Glutamatergic neuron (in vitro differentiated cells): ENCODE data around the gene LBX1. TPM values are rescaled to one million over a fixed set of nuclear protein-coding genes. Genes with fewer than 3 reads are reported as not detected.
"Not testable (repeated sequence)": the region's sequence is repeated elsewhere in the genome, so short reads cannot be mapped to it uniquely, and the experiment has no call there.

Experiments used
- DNase-seq: peaks from one replicate; pipeline ENCODE4 v3.0.0; 2022
- H3K27ac Mint-ChIP-seq: one replicate; pipeline ENCODE4 v1.8.0; 2020; ENCODE audit warnings: mild to moderate bottlenecking, mixed read lengths, inconsistent platforms; ENCODE audit not compliant: unreplicated experiment
- H3K27me3 Mint-ChIP-seq: one replicate; pipeline ENCODE4 v1.8.0; 2020; ENCODE audit warnings: mild to moderate bottlenecking, moderate library complexity, mixed read lengths, inconsistent platforms; ENCODE audit not compliant: unreplicated experiment
- H3K36me3 Mint-ChIP-seq: one replicate; pipeline ENCODE4 v1.8.0; 2020; ENCODE audit warnings: mild to moderate bottlenecking, mixed read lengths, inconsistent platforms; ENCODE audit not compliant: unreplicated experiment
- H3K4me1 Mint-ChIP-seq: one replicate; pipeline ENCODE4 v1.8.0; 2020; ENCODE audit warnings: mild to moderate bottlenecking, low read depth, mixed read lengths, inconsistent platforms; ENCODE audit not compliant: unreplicated experiment
- H3K4me3 Mint-ChIP-seq: one replicate; pipeline ENCODE4 v1.8.0; 2020; ENCODE audit warnings: mild to moderate bottlenecking, mixed read lengths, inconsistent platforms; ENCODE audit not compliant: unreplicated experiment
- H3K9me3 Mint-ChIP-seq: one replicate; pipeline ENCODE4 v1.8.0; 2020; ENCODE audit warnings: mild to moderate bottlenecking, moderate library complexity, mixed read lengths, inconsistent platforms; ENCODE audit not compliant: unreplicated experiment
- total RNA-seq: library from RNA; stranded (reverse); fragmentation: NEBNext Ultra II Directional; extraction: Animal tissue kit (Norgen Biotek cat#: 25700); gene quantifications from one replicate; pipeline ENCODE4 v1.2.1, GENCODE V29; 2021; ENCODE audit not compliant: unreplicated experiment
- TF ChIP-seq, protein P1 (sequence below): fragments of 200-600 bp; sonication (generic); IDR thresholded peaks from one replicate; pipeline ENCODE4 v1.5.0; 2021; ENCODE audit not compliant: partially characterized antibody, unreplicated experiment

Gene LBX1
- total RNA-seq, 1 donor from 2014 or later, result not detected

- no peak overlapping the region for H3K4me3 Mint-ChIP-seq
- H3K9me3 Mint-ChIP-seq, result peaks cover 5% of the 10 kb centered on the region
- peaks cover 10% of the 10 kb centered on the region for H3K4me1 Mint-ChIP-seq
- peaks cover 29% of the 10 kb centered on the region for H3K27me3 Mint-ChIP-seq
- no peaks in the 10 kb centered on the region for H3K36me3 Mint-ChIP-seq
- peak; percentile 37 for DNase-seq
- H3K27ac Mint-ChIP-seq, result no peak overlapping the region
- TF ChIP-seq, protein P1, sequence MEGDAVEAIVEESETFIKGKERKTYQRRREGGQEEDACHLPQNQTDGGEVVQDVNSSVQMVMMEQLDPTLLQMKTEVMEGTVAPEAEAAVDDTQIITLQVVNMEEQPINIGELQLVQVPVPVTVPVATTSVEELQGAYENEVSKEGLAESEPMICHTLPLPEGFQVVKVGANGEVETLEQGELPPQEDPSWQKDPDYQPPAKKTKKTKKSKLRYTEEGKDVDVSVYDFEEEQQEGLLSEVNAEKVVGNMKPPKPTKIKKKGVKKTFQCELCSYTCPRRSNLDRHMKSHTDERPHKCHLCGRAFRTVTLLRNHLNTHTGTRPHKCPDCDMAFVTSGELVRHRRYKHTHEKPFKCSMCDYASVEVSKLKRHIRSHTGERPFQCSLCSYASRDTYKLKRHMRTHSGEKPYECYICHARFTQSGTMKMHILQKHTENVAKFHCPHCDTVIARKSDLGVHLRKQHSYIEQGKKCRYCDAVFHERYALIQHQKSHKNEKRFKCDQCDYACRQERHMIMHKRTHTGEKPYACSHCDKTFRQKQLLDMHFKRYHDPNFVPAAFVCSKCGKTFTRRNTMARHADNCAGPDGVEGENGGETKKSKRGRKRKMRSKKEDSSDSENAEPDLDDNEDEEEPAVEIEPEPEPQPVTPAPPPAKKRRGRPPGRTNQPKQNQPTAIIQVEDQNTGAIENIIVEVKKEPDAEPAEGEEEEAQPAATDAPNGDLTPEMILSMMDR, result no peak
These were observed 13.7 kb downstream of the LBX1 start for GRCh38 chr10:101215397-101216206.

DNA sequence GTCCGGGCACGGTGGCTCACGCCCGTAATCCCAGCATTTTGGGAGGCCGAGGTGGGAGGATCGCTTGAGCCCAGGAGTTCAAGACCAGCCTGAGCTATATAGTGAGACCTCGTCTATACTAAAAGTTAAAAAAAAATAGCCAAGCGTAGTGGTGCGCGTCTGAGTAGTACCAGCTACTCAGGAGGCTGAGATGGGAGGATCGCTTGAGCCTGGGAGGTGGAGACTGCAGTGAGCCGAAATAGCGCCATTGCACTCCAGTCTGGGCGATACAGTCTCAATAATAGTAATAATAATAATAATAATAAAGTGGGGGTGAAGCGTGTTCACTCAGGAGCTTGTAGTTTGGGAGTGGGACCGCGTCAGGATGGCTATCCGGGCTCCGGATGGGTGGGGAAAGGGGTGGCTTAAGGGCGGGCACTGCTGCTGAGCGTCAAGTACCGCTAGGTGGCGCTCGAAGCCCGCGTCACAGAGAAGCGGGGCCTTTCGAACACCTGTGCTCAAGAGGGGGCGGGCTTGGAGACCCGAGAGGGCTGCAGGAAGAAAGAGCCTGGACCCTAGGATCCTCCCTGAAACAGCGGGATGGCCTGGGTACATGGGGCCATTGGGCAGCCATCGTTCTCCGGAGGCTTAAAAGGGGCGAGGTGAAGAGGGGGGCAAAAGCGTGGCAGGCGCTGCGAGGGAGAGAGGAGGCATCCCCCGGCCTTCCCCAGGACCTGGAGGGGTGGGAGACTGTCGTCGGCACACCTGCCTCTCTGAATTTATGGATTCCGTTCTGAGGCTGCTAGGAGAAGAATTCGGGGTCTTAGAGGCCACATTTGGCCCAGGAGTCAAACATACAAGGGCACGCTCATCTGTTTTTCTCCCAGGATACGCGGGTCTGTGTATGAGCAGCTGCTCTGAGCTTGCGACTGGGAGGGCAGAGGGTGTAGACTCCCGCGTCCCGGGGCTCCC lies 14.5 kb downstream of the LBX1 start:
- no peak overlapping the region for H3K27ac Mint-ChIP-seq
- H3K9me3 Mint-ChIP-seq, result peaks cover 4% of the 10 kb centered on the region
- TF ChIP-seq, protein P1, result peak; percentile 93
- no peaks in the 10 kb centered on the region for H3K36me3 Mint-ChIP-seq
- H3K4me3 Mint-ChIP-seq, result peak overlapping the region; percentile 83
- peaks cover 10% of the 10 kb centered on the region for H3K4me1 Mint-ChIP-seq
- H3K27me3 Mint-ChIP-seq, result peaks cover 26% of the 10 kb centered on the region
- peak; percentile 87 for DNase-seq

DNA sequence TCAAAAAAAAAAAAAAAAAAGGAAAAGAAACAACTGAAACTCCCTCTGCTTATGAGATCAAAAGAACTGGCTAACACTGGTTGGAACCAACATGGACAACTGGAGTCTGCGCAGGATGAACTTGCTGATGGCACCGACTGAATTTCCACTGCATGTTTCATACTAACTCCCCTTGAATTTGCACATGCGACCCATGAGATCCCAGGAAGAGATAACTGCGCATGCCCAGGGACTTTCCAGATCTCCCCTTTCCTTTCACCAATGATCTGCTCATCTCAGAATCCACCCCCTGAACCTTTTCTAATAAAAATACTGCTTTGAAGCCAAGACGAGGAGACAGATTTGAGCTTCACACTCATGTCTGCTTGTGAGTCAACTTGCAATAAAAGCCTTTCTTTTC lies 20.7 kb downstream of the LBX1 start:
- TF ChIP-seq, protein P1, result no peak
- no peaks in the 10 kb centered on the region for H3K36me3 Mint-ChIP-seq
- H3K9me3 Mint-ChIP-seq, result peaks cover 2% of the 10 kb centered on the region
- DNase-seq, result no peak
- H3K4me3 Mint-ChIP-seq, result no peak overlapping the region
- peaks cover 9% of the 10 kb centered on the region for H3K27me3 Mint-ChIP-seq
- no peak overlapping the region for H3K27ac Mint-ChIP-seq
- no peaks in the 10 kb centered on the region for H3K4me1 Mint-ChIP-seq

GRCh38 chr10:101207026-101207425 lies 22.2 kb downstream of the LBX1 start:
- Mint-ChIP-seq H3K36me3 (no peaks in the 10 kb centered on the region), H3K4me1 (no peaks in the 10 kb centered on the region), H3K27me3 (peaks cover 6% of the 10 kb centered on the region), H3K27ac (no peak overlapping the region), H3K4me3 (no peak overlapping the region), H3K9me3 (peaks cover 2% of the 10 kb centered on the region)
- no peak for DNase-seq
- TF ChIP-seq, protein P1, result no peak

- not testable (repeated sequence) for H3K4me3 Mint-ChIP-seq, H3K4me1 Mint-ChIP-seq, H3K27ac Mint-ChIP-seq, H3K36me3 Mint-ChIP-seq, DNase-seq, H3K9me3 Mint-ChIP-seq
- H3K27me3 Mint-ChIP-seq, result peaks cover 10% of the 10 kb centered on the region
These were observed 26.6 kb downstream of the LBX1 start for GRCh38 chr10:101202667-101203066.

DNA sequence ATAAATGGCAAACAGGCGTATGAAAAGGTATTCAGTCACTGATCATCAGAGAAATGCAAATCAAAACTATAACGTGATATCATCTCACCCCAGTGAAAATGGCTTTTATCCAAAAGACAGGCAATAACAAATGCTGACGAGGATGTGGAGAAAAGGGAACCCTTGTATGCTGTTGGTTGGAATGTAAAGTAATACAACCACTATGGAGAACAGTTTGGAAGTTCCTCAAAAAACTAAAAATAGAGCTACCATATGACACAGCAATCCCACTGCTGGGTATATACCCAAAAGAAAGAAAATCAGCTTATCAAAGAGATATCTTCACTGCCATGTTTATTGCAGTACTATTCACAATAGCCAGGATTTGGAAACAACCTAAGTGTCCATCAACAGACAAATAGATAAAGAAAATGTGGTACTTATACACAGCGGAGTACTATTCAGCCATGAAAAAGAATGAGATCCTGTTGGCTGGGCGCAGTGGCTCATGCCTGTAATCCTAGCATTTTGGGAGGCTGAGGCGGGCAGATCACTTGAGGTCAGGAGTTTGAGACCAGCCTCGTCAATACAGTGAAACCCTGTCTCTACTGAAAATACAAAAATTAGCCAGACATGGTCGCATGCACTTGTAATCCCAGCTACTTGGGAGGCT lies 30.8 kb downstream of the LBX1 start:
- H3K27ac Mint-ChIP-seq, DNase-seq, H3K4me1 Mint-ChIP-seq, H3K27me3 Mint-ChIP-seq, H3K9me3 Mint-ChIP-seq, H3K36me3 Mint-ChIP-seq, H3K4me3 Mint-ChIP-seq: not testable (repeated sequence)
